ENCODE results near the gene CCDC157.
A peak's percentile ranks its signal among the peaks of the same experiment; 100 is the strongest.

DNA sequence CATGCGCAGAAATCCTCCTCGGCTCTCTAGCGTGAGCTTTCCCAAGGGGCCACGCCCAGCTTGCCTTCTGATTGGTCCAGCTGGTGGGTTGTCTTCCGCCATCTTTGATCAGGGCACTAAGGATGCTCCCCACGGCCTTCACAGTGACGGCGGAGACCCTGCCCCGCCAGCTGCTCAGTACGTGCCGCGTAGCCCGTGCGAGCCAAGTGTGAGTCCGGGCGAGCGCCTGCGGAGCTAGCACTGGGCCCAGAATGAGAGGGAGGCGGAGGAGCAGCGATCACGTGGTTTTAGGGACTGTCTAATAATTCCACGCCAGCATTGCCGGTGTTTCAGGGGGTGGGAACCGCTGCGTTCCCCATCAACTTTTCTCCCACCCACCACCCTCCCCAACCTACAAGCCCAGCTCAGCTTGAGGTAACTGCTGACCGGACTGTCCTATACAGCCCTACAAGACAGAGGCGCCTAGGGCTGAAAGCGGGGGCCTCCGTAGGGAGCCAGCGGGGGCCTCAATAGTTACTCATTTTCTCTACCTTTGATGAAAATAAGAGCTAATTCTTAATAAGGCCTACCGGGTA is 67.2 kb downstream of the CCDC157 start:
- TF ChIP-seq REST (IDR thresholded peaks at IDR 0.05; ENCODE audit: borderline replicate concordance): peak; percentile 8
- TF ChIP-seq CTCF (IDR thresholded peaks at IDR 0.05; ENCODE audit: poor library complexity, severe bottlenecking): no peak
- no peak for TF ChIP-seq EZH2 (IDR thresholded peaks at IDR 0.05; ENCODE audit: borderline replicate concordance, insufficient read depth, low read length, poor library complexity, severe bottlenecking)
- no peak for TF ChIP-seq TAF1 (IDR thresholded peaks at IDR 0.05; ENCODE audit: low read depth)
- peak; percentile 18 for TF ChIP-seq RAD21 (conservative IDR thresholded peaks at IDR 0.05)
- TF ChIP-seq POLR2AphosphoS5 (IDR thresholded peaks at IDR 0.05): peak; percentile 34
- TF ChIP-seq EP300 (conservative IDR thresholded peaks at IDR 0.05; ENCODE audit: poor library complexity, severe bottlenecking): peak; percentile 74
